Pancreas (tissue), 10 donors: ENCODE results near the gene LCE1A. TPM values are rescaled to one million over a fixed set of nuclear protein-coding genes. Genes with fewer than 3 reads are reported as not detected.

Source experiments
- ATAC-seq, 4 donors: fragments of 200-7000 bp; cut with Tn5 transposase; one replicate each; pipeline versions ENCODE4 v1.8.0 to v1.9.1; 2020; ENCODE audit warnings: mild to moderate bottlenecking in 4 of 4, moderate library complexity in 4 of 4
- DNase-seq, 6 donors: peaks; one replicate each; pipeline ENCODE4 v3.0.0-alpha.2; 2020
- FAIRE-seq: peaks from 2 replicates; lab custom pipeline; 2012; peaks lifted over from hg19 to GRCh38; lab: Jason Lieb, UNC
- H3K27ac ChIP-seq, 4 donors: fragments of 200-600 bp; sonication (generic); 1 replicate in 3 of 4; 2 replicates in 1 of 4; pipeline versions ENCODE4 v1.5.0 to v1.8.0; 2020
- H3K27me3 ChIP-seq, 4 donors: fragments of 200-600 bp; one replicate each; pipeline ENCODE4 v1.8.0; 2021
- H3K36me3 ChIP-seq, 3 donors: fragments of 200-600 bp; sonication (generic) in 1 of 3; one replicate each; pipeline versions ENCODE4 v1.5.0 to v1.8.0; 2020 to 2021
- H3K4me1 ChIP-seq, 3 donors: fragments of 200-600 bp; one replicate each; pipeline ENCODE4 v1.8.0; 2021
- H3K4me3 ChIP-seq, 4 donors: fragments of 200-600 bp; sonication (generic) in 2 of 4; one replicate each; pipeline versions ENCODE4 v1.5.0 to v1.8.0; 2020 to 2021
- H3K9me3 ChIP-seq, 4 donors: fragments of 200-600 bp; one replicate each; pipeline ENCODE4 v1.8.0; 2021
- whole genome bisulfite sequencing, 2 donors: extraction: QIAGEN DNeasy Blood & Tissue Kit; methylation state at CpG; one replicate each; pipeline ENCODE4 v1.1.7; 2013; 5-methylcytosine and 5-hydroxymethylcytosine counted together
- intact Hi-C, 3 donors: fragments of 100-400 bp; cut with DNase I; formaldehyde crosslinking; loops; one replicate each; pipeline versions ENCODE4 v1.11.1 to v1.14.2; 2022
- polyA plus RNA-seq, 2 donors: library from polyadenylated mRNA; stranded (reverse); fragments of 200-250 nt; gene quantifications; one replicate each; pipeline ENCODE4 v1.2.3, GENCODE V29; 2013
- total RNA-seq, 6 donors: library from RNA; stranded (reverse); fragmentation: NEBNext Ultra II Directional in 4 of 6; extraction: Animal tissue kit (Norgen Biotek cat#: 25700) in 4 of 6; gene quantifications; one replicate each; pipeline versions ENCODE4 v1.2.1 to v1.2.4, GENCODE V29; 2021 to 2023
- TF ChIP-seq, protein P1 (sequence below), 4 donors: fragments of 200-600 bp; sonication (generic) in 3 of 4; IDR thresholded peaks; one replicate each; pipeline versions ENCODE4 v1.5.0 to v1.8.0; 2021; ENCODE audit warnings: antibody characterized with exemption in 4 of 4
- donor health status: healthy with polysubstance abuse.
- donor health status: DM: no; HTN: no; CAD: no; lungs with moderate emphysema.
- donor health status: DM: no; HTN: no; CAD: no.
- donor health status: control.
- donor health status: control.
- donor health status: Bipolar disorder and iron deficiency.
- donor health status: DM: yes; HTN: yes; CAD: no.
- donor health status: DM: no; HTN: no; CAD: no.
- donor health status: DM: no; HTN: no; CAD: no.
- donor health status: DM: yes; HTN: yes; CAD: no.

The LCE1A gene
- total and polyA plus RNA-seq, 8 donors: not detected

DNA sequence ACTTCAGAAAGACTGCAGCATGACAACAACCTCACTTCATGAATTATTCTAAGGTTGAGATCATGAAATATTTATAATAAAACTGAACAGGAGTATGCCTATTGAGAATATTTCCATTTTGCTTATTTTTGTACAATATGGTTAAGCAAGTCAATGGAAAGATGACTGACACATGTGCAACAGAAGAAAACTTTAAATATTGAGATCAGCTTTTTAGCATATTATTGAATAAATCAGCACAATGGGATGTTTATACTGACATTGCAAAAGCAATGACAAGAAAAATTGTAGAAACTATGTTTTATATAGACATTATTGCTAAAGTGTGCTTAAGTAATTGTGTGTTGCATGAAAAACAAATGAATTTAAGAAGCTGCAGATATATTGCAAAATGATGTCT is 37.2 kb downstream of the LCE1A start:
- no peaks in the 10 kb centered on the region for H3K36me3 ChIP-seq
- FAIRE-seq: no peak
- no peaks in the 10 kb centered on the region for H3K4me1 ChIP-seq
- no peaks in the 10 kb centered on the region for H3K9me3 ChIP-seq
- H3K27ac ChIP-seq: no peak overlapping the region
- no peak for ATAC-seq
- no peak overlapping the region for H3K4me3 ChIP-seq
- TF ChIP-seq, protein P1, sequence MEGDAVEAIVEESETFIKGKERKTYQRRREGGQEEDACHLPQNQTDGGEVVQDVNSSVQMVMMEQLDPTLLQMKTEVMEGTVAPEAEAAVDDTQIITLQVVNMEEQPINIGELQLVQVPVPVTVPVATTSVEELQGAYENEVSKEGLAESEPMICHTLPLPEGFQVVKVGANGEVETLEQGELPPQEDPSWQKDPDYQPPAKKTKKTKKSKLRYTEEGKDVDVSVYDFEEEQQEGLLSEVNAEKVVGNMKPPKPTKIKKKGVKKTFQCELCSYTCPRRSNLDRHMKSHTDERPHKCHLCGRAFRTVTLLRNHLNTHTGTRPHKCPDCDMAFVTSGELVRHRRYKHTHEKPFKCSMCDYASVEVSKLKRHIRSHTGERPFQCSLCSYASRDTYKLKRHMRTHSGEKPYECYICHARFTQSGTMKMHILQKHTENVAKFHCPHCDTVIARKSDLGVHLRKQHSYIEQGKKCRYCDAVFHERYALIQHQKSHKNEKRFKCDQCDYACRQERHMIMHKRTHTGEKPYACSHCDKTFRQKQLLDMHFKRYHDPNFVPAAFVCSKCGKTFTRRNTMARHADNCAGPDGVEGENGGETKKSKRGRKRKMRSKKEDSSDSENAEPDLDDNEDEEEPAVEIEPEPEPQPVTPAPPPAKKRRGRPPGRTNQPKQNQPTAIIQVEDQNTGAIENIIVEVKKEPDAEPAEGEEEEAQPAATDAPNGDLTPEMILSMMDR (IDR thresholded peaks at IDR 0.05): no peak
- intact Hi-C loops: no loop called here
- DNase-seq: no peak
- H3K27me3 ChIP-seq: no peaks in the 10 kb centered on the region

DNA sequence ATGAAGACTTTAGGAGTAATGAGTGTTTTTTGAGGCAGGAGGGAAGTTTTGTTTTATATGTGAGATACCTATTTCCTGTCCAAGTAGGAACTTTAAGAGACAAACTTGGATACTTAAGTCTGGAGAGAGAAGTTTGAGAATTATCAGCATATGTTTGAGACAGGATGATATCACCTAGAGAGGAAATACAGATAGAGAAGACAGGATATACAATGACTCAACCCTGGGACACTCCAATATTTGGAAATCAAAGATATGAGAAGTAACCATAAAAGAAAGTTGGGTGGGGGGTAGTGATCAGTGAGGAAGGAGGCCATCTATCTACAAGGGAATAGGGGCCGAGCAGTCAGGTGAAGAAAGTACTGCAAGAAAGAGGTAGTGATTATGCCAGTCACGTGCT is 39.0 kb downstream of the LCE1A start:
- DNase-seq (no peak), FAIRE-seq (no peak), ATAC-seq (no peak)
- Histone ChIP-seq H3K9me3 (no peaks in the 10 kb centered on the region), H3K36me3 (no peaks in the 10 kb centered on the region), H3K27me3 (no peaks in the 10 kb centered on the region), H3K27ac (no peak overlapping the region), H3K4me3 (no peak overlapping the region), H3K4me1 (no peaks in the 10 kb centered on the region)
- intact Hi-C loops: no loop called here
- WGBS, 2 donors: 50 to 59% methylated on average over 2 of the region's 2 CpGs
- TF ChIP-seq, protein P1 (IDR thresholded peaks at IDR 0.05): no peak

DNA sequence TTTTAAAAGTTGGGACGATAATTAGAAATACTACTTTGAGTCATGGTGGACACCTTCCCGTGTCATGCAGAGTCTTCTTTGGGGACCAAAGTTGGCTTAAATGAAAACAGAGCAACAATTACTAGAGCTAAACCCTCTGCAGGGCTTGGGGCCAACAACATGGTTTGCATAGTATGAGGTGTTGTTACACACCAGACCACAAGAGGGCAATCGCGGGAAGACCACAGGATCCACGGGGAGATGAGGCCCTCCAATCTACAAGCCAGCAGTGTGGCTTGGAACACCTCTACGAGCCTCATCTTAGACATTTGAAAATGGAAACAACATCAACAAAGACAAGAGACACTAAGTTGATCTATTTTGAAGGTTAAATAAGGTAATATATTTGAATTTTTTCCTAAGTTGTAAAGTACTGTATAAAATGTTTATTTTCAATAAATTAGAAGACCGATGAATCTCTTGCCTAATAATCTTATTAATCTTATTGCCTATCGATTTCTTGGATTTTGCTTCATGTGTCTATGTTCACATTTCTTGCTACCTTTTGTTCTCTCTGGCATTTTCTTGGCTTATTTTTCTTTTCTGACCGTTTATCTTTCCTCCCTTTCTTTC is 42.6 kb downstream of the LCE1A start:
- peak; percentile 56 to 93 (median 89) for ATAC-seq
- TF ChIP-seq, protein P1 (IDR thresholded peaks at IDR 0.05): peak; percentile 46 to 68 (median 60)
- Histone ChIP-seq H3K9me3 (no peaks in the 10 kb centered on the region), H3K27ac (no peak overlapping the region), H3K4me3 (no peak overlapping the region), H3K4me1 (no peaks in the 10 kb centered on the region), H3K27me3 (no peaks in the 10 kb centered on the region), H3K36me3 (no peaks in the 10 kb centered on the region)
- DNase-seq: peak; percentile 45 to 75 (median 66)
- no peak for FAIRE-seq
- intact Hi-C loops: no loop called here
- WGBS, 2 donors: 26 to 30% methylated on average over 9 of the region's 9 CpGs

DNA sequence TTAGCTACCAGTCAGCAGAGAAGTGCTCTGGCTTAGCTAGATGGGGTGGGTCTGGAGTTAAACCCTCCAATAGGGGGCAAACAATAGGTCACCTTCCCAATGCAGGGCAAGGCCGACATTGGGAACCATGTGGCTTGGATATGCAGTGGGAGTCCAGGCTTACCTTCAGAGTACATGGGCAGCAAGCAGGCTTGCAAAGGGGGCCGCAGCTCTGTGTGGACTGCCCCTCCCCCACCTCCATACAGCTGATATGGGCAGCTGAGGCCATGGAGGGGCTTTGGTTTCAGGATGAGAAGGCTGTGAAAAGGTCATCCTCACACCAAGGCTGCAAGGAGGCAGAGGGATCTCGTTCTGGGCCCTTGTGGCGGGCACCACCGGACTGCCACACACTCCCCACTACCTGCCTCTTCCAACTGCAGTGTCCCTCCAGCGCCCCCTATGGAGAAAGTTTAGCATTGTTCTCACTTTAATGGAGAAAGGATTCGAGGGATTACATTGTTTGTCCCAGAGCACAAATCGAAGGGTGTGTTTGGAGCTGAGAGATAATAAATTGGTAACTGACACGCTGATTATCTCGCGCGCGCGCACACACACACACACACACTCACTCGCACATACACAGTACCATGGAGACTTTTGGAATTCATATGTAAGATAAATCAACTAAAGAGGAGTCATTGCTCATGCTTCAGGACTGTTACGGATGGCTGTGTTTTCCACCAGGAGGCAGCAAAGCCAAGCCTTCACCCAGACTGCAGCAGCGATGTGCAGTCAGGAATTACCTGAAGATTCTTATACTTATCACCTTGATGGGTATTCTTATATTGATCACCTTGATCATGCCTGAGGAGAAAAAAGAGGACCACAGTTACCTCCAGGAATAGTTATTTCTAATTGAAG is 43.8 kb downstream of the LCE1A start:
- DNase-seq (no peak), ATAC-seq (peak in 2 of 4 donors; percentile 31 to 40), FAIRE-seq (no peak)
- Histone ChIP-seq H3K4me1 (no peaks in the 10 kb centered on the region), H3K27ac (no peak overlapping the region), H3K4me3 (no peak overlapping the region), H3K9me3 (no peaks in the 10 kb centered on the region), H3K36me3 (no peaks in the 10 kb centered on the region), H3K27me3 (no peaks in the 10 kb centered on the region)
- intact Hi-C loops: no loop called here
- TF ChIP-seq, protein P1 (IDR thresholded peaks at IDR 0.05): no peak
- 36 to 38% methylated on average over 17 of the region's 17 CpGs for WGBS, 2 donors

DNA sequence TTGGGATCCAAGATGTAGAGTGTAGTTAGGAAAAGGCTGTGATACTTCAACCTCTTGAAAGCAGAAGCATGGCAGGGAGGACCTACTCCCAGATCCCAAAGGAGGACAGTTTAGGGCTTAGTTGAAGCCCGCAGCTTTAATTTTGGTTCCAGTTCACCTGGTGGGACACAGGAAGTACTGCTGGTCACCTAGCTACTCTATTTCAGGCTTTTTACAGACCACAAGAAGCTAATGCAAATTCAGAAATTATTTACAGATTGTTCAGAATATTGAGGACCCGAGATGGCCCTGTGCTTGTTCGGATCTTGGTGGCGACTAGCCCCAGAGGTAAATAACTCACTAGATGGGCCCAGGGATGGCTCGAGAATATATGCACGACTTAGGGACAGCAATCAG is 44.5 kb downstream of the LCE1A start:
- no peaks in the 10 kb centered on the region for H3K4me1 ChIP-seq
- WGBS, 2 donors: 72 to 77% methylated on average over 6 of the region's 6 CpGs
- no peaks in the 10 kb centered on the region for H3K27me3 ChIP-seq
- no peaks in the 10 kb centered on the region for H3K36me3 ChIP-seq
- TF ChIP-seq, protein P1 (IDR thresholded peaks at IDR 0.05): no peak
- DNase-seq (no peak), FAIRE-seq (no peak), ATAC-seq (no peak)
- no peaks in the 10 kb centered on the region for H3K9me3 ChIP-seq
- no peak overlapping the region for H3K27ac ChIP-seq
- no peak overlapping the region for H3K4me3 ChIP-seq
- intact Hi-C loops: no loop called here
